Transverse colon (tissue), 3 donors: Measurements from ENCODE around the gene MX2.

Source experiments
- CTCF ChIP-seq, 5 experiments: fragments of 200-600 bp in 3 of 5; fragments of 450-650 bp in 2 of 5; sonication (generic) in 3 of 5; IDR thresholded peaks; 1 replicate in 2 of 5; 2 replicates in 3 of 5; pipeline ENCODE4 v1.5.1; 2016 to 2017; ENCODE audit warnings: antibody characterized with exemption in 5 of 5, inconsistent platforms in 3 of 5, mild to moderate bottlenecking in 2 of 5, moderate library complexity in 1 of 5
- EP300 ChIP-seq: sonication (generic); formaldehyde crosslinking; IDR thresholded peaks from one replicate; pipeline ENCODE4 v1.6.1; 2017; ENCODE audit warnings: antibody characterized with exemption, low read depth

GRCh38 chr21:41350436-41351155, 11.2 kb upstream of the MX2 start:
- TF ChIP-seq CTCF (IDR thresholded peaks at IDR 0.05): no peak
- no peak for TF ChIP-seq EP300
